IMR-90 (cell line): ENCODE data around the gene TNK2. TPM values are rescaled to one million over a fixed set of nuclear protein-coding genes. Genes with fewer than 3 reads are reported as not detected.

Source experiments
- ATAC-seq: fragments of 200-7000 bp; cut with Tn5 transposase; 2 replicates; pipeline ENCODE4 v1.9.1; 2020; ENCODE audit warnings: low read depth, mild to moderate bottlenecking, moderate library complexity
- BruUV-seq: library from RNA; stranded (reverse); fragments of 400-500 nt; replicated peaks from 2 replicates; lab custom pipeline; 2021; lab: Mats Ljungman, UMichigan
- CTCF ChIA-PET: fragments of 300-600 bp; formaldehyde crosslinking; extraction: SDS; loops from one replicate; lab custom pipeline; 2021; ENCODE audit warnings: antibody characterized with exemption; lab: Yijun Ruan, JAX
- POLR2A ChIA-PET: fragments of 300-600 bp; sonication (Branson Sonifier 250); formaldehyde crosslinking; loops from one replicate; lab custom pipeline; 2022; ENCODE audit warnings: antibody characterized with exemption; ENCODE audit not compliant: unreplicated experiment; lab: Charles Lee
- DNase-seq: peaks from one replicate; pipeline ENCODE4 v3.0.0; 2013
- H2AFZ ChIP-seq: replicated peaks from 2 replicates; pipeline ENCODE3; 2013; ENCODE audit warnings: low read length, mild to moderate bottlenecking; ENCODE audit not compliant: poor library complexity
- H2AK5ac ChIP-seq: 2 replicates; pipeline ENCODE4 v1.6.1; 2013; ENCODE audit warnings: low read depth, low read length, inconsistent platforms
- H2AK9ac ChIP-seq: replicated peaks from 2 replicates; pipeline ENCODE3; 2013; ENCODE audit warnings: mild to moderate bottlenecking, low read depth, low read length, moderate library complexity; ENCODE audit not compliant: poor library complexity
- H2BK120ac ChIP-seq: 2 replicates; pipeline ENCODE4 v1.6.1; 2013; ENCODE audit warnings: low read depth, low read length, inconsistent platforms
- H2BK15ac ChIP-seq: 3 replicates; pipeline ENCODE4 v1.6.1; 2013; ENCODE audit warnings: low read depth, low read length, inconsistent platforms
- H2BK20ac ChIP-seq: 2 replicates; pipeline ENCODE4 v1.6.1; 2013; ENCODE audit warnings: low read depth, mild to moderate bottlenecking, inconsistent platforms, low read length, moderate library complexity
- H2BK5ac ChIP-seq: 2 replicates; pipeline ENCODE4 v1.6.1; 2013; ENCODE audit warnings: mild to moderate bottlenecking, low read depth, low read length, inconsistent platforms; ENCODE audit not compliant: poor library complexity, severe bottlenecking
- H3K14ac ChIP-seq: replicated peaks from 2 replicates; pipeline ENCODE4 v1.6.1; 2013; ENCODE audit warnings: low read depth, low read length, inconsistent platforms
- H3K18ac ChIP-seq: 2 replicates; pipeline ENCODE4 v1.6.1; 2013; ENCODE audit warnings: low read depth, low read length, control low read depth
- H3K23ac ChIP-seq: 2 replicates; pipeline ENCODE4 v1.6.1; 2013; ENCODE audit warnings: low read depth, low read length, inconsistent platforms
- H3K27ac ChIP-seq: 2 replicates; pipeline ENCODE4 v1.5.1; 2013; ENCODE audit warnings: mild to moderate bottlenecking, control low read depth, low read length; ENCODE audit not compliant: insufficient read depth
- H3K27me3 ChIP-seq: 2 replicates; pipeline ENCODE4 v1.6.1; 2013; ENCODE audit warnings: low read length; ENCODE audit not compliant: control insufficient read depth, insufficient read depth
- H3K36me3 ChIP-seq: 2 replicates; pipeline ENCODE4 v1.6.1; 2013; ENCODE audit warnings: low read length, mixed read lengths; ENCODE audit not compliant: control insufficient read depth, insufficient read depth
- H3K4ac ChIP-seq: 2 replicates; pipeline ENCODE4 v1.6.1; 2013; ENCODE audit warnings: low read depth, low read length, inconsistent platforms
- H3K4me1 ChIP-seq: 2 replicates; pipeline ENCODE4 v1.6.1; 2013; ENCODE audit warnings: low read length, mixed read lengths; ENCODE audit not compliant: control insufficient read depth, insufficient read depth
- H3K4me2 ChIP-seq: 2 replicates; pipeline ENCODE4 v1.6.1; 2013; ENCODE audit warnings: low read depth, mild to moderate bottlenecking, control low read depth, low read length, moderate library complexity
- H3K4me3 ChIP-seq: 2 replicates; pipeline ENCODE4 v1.5.1; 2013; ENCODE audit warnings: low read depth, mild to moderate bottlenecking, control low read depth, low read length, moderate library complexity; ENCODE audit not compliant: insufficient read depth
- H3K56ac ChIP-seq: 2 replicates; pipeline ENCODE4 v1.6.1; 2013; ENCODE audit warnings: low read length, inconsistent platforms; ENCODE audit not compliant: insufficient read depth; ENCODE audit errors: extremely low read depth
- H3K79me1 ChIP-seq, 2 experiments: 2 replicates each; pipeline ENCODE4 v1.6.1; 2013; ENCODE audit warnings: low read length in 2 of 2, inconsistent platforms in 1 of 2, low read depth in 1 of 2
- H3K9ac ChIP-seq: 2 replicates; pipeline ENCODE4 v1.6.1; 2013; ENCODE audit warnings: low read depth, low read length, control low read depth
- H3K9me1 ChIP-seq: 2 replicates; pipeline ENCODE4 v1.6.1; 2013; ENCODE audit warnings: low read length, inconsistent platforms; ENCODE audit not compliant: insufficient read depth
- H3K9me3 ChIP-seq: 2 replicates; pipeline ENCODE4 v1.6.1; 2013; ENCODE audit warnings: low read length; ENCODE audit not compliant: control insufficient read depth, insufficient read depth
- H4K20me1 ChIP-seq: 2 replicates; pipeline ENCODE4 v1.6.1; 2013; ENCODE audit warnings: low read length, inconsistent platforms; ENCODE audit not compliant: insufficient read depth
- H4K5ac ChIP-seq: 2 replicates; pipeline ENCODE4 v1.6.1; 2013; ENCODE audit warnings: mild to moderate bottlenecking, low read depth, low read length, control low read depth
- H4K8ac ChIP-seq, 2 experiments: 2 replicates each; pipeline ENCODE4 v1.6.1; 2013; ENCODE audit warnings: low read depth in 2 of 2, low read length in 2 of 2, control low read depth in 1 of 2, inconsistent platforms in 1 of 2
- H4K91ac ChIP-seq: 2 replicates; pipeline ENCODE4 v1.6.1; 2013; ENCODE audit warnings: low read depth, low read length, inconsistent platforms; ENCODE audit not compliant: insufficient read depth
- MAFK ChIP-seq: IDR thresholded peaks from 2 replicates; pipeline ENCODE4 v1.6.1; 2012; ENCODE audit warnings: low read depth, low read length, improper control_type of control experiment
- NFE2L2 ChIP-seq: fragments of 150-350 bp; IDR thresholded peaks from 2 replicates; pipeline ENCODE4 v1.6.1; 2016; ENCODE audit warnings: low read depth, mild to moderate bottlenecking, low read length
- RFX5 ChIP-seq: IDR thresholded peaks from 2 replicates; pipeline ENCODE4 v1.8.0; 2012; ENCODE audit warnings: low read depth, mild to moderate bottlenecking, low read length, moderate library complexity
- SMC3 ChIP-seq: fragments of 150-350 bp; IDR thresholded peaks from 2 replicates; pipeline ENCODE4 v1.6.1; 2016; ENCODE audit warnings: low read depth, mild to moderate bottlenecking, antibody characterized with exemption, low read length, moderate library complexity
- WGBS, 2 experiments: methylation state at CpG; one replicate each; pipeline versions ENCODE4 v1.1.5 to v1.1.7; 2013; ENCODE audit warnings: missing lambda C conversion rate in 2 of 2; ENCODE audit not compliant: insufficient read length in 1 of 2; ENCODE audit errors: extremely low coverage in 2 of 2; 5-methylcytosine and 5-hydroxymethylcytosine counted together
- dilution Hi-C: fragments of 300-500 bp; cut with HindIII; formaldehyde crosslinking; loops from one replicate; pipeline ENCODE4 v1.14.3; 2018; ENCODE audit warnings: low sequenced_read_pairs; ENCODE audit not compliant: unreplicated experiment
- in situ Hi-C: fragments of 300-500 bp; cut with MboI; formaldehyde crosslinking; loops from 3 replicates; pipeline ENCODE4 v1.14.3; 2019; ENCODE audit warnings: low sequenced_read_pairs, inconsistent platforms, mixed read lengths
- intact Hi-C: fragments of 100-400 bp; cut with micrococcal nuclease; formaldehyde crosslinking; loops from 2 replicates; pipeline ENCODE4 v1.10.0; 2022
- polyA plus RNA-seq, 3 experiments: library from polyadenylated mRNA; depleted of rRNA; stranded (reverse); fragments of >200 nt; gene quantifications; 2 replicates each; pipeline ENCODE4 v1.2.3, GENCODE V29; 2012; ENCODE audit warnings: low replicate concordance in 1 of 3
- total RNA-seq: library from RNA; depleted of rRNA; stranded (reverse); fragments of >200 nt; gene quantifications from 2 replicates; pipeline ENCODE4 v1.2.3, GENCODE V29; 2012
- TF ChIP-seq, protein P1 (sequence below): fragments of 150-350 bp; IDR thresholded peaks from 2 replicates; pipeline ENCODE4 v1.6.1; 2017; ENCODE audit warnings: mild to moderate bottlenecking, antibody characterized with exemption, low read length, low read depth

The TNK2 gene
- total and polyA plus RNA-seq, 2 of the 4 experiments (the other 2 are of a cell fraction): 2.2 to 13.8 TPM

- no TSS peak for BruUV-seq
- ATAC-seq: no peak
- intact Hi-C loops: no loop called here
Observed at GRCh38 chr3:195921334-195921791, 13.0 kb upstream of the TNK2 start.

More at GRCh38 chr3:195921334-195921791, 13.0 kb upstream of the TNK2 start:
- Histone ChIP-seq H3K27ac (no peak overlapping the region), H4K8ac (no peak overlapping the region), H2BK120ac (no peak overlapping the region), H2AK5ac (no peak overlapping the region), H2BK20ac (no peak overlapping the region), H3K27me3 (peaks cover 10% of the 10 kb centered on the region), H3K4me1 (no peaks in the 10 kb centered on the region), H3K18ac (no peak overlapping the region), H3K4me2 (no peak overlapping the region), H3K4ac (no peak overlapping the region), H4K91ac (no peak overlapping the region), H2AFZ (no peak overlapping the region), H3K56ac (no peak overlapping the region), H3K9me3 (no peaks in the 10 kb centered on the region), H2BK5ac (no peak overlapping the region), H3K79me1 (no peaks in the 10 kb centered on the region), H3K9me1 (no peaks in the 10 kb centered on the region), H3K14ac (no peak overlapping the region), H3K9ac (no peak overlapping the region), H3K4me3 (no peak overlapping the region), H4K5ac (no peak overlapping the region), H3K36me3 (no peaks in the 10 kb centered on the region), H2AK9ac (no peak overlapping the region), H4K20me1 (no peaks in the 10 kb centered on the region), H3K23ac (no peak overlapping the region), H2BK15ac (no peak overlapping the region)
- TF ChIP-seq, protein P1, sequence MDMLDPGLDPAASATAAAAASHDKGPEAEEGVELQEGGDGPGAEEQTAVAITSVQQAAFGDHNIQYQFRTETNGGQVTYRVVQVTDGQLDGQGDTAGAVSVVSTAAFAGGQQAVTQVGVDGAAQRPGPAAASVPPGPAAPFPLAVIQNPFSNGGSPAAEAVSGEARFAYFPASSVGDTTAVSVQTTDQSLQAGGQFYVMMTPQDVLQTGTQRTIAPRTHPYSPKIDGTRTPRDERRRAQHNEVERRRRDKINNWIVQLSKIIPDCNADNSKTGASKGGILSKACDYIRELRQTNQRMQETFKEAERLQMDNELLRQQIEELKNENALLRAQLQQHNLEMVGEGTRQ: no peak
- TF ChIP-seq RFX5: no peak
- no peak for TF ChIP-seq SMC3
- peak; percentile 29; the same call in 1 of the 2 replicates for TF ChIP-seq NFE2L2
- peak; percentile 99 for TF ChIP-seq MAFK
- in situ Hi-C loops: no loop called here
- dilution Hi-C loops: no loop called here
- 63% methylated on average over 5 of the region's 13 CpGs; no CpG with 5 or more reads in 1 of the 2 experiments for WGBS, 2 experiments
- ChIA-PET POLR2A (no interaction called here), CTCF (no interaction called here)
- no peak for DNase-seq
